RWPE1 (cell line): ENCODE results near the gene MRC1.

ENCODE experiments used
- CTCF ChIA-PET: fragments of 350-600 bp; sonication (Branson Sonifier 250); formaldehyde crosslinking; extraction: SDS; loops from one replicate; lab custom pipeline; 2021; lab: Yijun Ruan, JAX
- POLR2A ChIA-PET: fragments of 400-600 bp; formaldehyde crosslinking; extraction: SDS; loops from one replicate; lab custom pipeline; 2020; ENCODE audit warnings: antibody characterized with exemption; ENCODE audit not compliant: low non-redundant PET; lab: Yijun Ruan, JAX
- DNase-seq: peaks from one replicate; pipeline ENCODE4 v3.0.0; 2012; ENCODE audit warnings: low spot score
- H3K27ac ChIP-seq: fragments of 450-650 bp; 2 replicates; pipeline ENCODE4 v1.5.1; 2017
- TF ChIP-seq, protein P1 (sequence below): fragments of 450-650 bp; conservative IDR thresholded peaks from 2 replicates; pipeline ENCODE4 v1.5.1; 2017; ENCODE audit warnings: low read depth, mild to moderate bottlenecking

Gene MRC1

DNA sequence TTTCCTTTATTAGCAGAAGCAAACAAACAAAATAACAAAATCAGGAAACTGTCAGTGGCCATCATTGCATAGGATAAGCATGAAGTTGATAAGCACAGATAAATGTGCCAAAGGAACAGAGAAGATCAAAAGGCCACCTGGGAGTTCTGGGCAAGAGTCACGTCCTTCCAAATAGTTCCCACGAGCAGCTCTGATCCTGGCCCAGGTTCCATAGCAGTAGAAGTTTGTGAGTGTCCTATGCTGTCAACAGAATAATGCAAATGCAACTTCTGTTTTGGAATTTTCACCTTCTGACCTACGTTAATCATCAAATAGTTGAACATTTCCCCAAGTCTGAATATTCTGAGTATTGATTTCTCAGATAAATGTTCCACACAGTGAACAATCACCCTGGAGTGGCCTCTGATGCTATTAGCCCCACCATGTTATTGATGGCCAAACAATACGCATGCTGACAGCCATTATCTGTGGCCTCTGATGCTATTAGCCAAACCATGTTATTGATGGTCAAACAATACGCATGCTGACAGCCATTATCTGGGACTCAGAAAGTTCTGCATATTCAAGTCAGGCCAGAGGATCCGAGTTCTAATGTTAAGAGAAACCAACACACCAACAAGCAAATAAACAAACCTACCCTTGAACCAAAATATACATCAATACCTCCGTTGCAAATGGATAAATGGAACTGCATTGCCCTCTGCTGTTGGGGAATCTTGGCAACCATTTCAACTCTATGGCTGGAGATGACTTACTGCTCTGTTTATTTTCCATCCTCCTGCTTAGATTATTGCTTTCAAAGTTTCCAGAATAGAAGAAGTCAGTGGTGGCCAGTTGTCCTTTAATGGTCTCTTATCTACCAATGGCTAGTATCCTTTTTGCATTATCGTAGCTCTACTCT is 63.3 kb downstream of the MRC1 start:
- CTCF ChIA-PET, result interaction anchor here (0.6 to 0.7 kb wide), 3 partner anchors 8 to 473 kb away, joined by 3 read pairs; no protein-coding TSS in a partner anchor
- DNase-seq, result peak; percentile 4
- TF ChIP-seq, protein P1, sequence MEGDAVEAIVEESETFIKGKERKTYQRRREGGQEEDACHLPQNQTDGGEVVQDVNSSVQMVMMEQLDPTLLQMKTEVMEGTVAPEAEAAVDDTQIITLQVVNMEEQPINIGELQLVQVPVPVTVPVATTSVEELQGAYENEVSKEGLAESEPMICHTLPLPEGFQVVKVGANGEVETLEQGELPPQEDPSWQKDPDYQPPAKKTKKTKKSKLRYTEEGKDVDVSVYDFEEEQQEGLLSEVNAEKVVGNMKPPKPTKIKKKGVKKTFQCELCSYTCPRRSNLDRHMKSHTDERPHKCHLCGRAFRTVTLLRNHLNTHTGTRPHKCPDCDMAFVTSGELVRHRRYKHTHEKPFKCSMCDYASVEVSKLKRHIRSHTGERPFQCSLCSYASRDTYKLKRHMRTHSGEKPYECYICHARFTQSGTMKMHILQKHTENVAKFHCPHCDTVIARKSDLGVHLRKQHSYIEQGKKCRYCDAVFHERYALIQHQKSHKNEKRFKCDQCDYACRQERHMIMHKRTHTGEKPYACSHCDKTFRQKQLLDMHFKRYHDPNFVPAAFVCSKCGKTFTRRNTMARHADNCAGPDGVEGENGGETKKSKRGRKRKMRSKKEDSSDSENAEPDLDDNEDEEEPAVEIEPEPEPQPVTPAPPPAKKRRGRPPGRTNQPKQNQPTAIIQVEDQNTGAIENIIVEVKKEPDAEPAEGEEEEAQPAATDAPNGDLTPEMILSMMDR, result no peak
- POLR2A ChIA-PET, result no interaction called here
- H3K27ac ChIP-seq, result no peak overlapping the region

DNA sequence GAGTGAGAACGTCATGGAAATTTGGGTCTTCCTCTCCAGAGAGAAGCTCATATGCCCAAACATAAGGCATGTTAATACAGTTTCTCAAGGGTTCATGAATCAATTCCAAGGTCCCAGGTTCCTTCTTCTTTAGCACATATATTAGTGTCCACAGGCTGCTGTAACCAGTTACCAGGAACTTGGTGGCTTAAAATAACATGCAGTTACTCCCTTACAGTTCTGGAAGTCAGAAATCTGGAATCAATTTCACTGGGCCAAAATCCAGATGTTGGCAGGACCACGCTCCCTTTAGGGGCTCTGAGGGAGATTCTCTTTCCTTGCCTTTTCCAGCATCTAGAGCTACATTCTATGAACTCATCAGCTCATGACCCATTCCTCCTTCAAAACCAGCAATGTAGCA is 64.8 kb downstream of the MRC1 start:
- DNase-seq, result no peak
- TF ChIP-seq, protein P1, result no peak
- ChIA-PET CTCF (no interaction called here), POLR2A (no interaction called here)
- no peak overlapping the region for H3K27ac ChIP-seq

DNA sequence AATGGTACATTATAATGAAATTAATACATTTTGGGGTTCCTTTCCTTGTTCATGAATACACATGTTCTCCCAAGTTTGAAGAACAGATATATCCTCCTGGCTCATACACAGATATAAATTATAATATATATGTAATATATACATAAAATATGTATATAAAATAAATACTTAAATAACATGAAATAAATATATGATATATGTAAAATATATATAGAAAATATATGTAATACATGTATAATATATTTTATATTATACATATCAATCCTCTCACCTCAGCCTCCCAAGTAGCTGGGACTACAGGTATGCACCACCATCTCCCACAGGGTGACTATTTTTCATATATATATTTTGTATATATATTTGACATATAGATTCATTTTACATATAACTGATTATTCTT is 68.0 kb downstream of the MRC1 start:
- no peak for DNase-seq
- H3K27ac ChIP-seq, result no peak overlapping the region
- TF ChIP-seq, protein P1, result no peak
- POLR2A ChIA-PET, result no interaction called here
- CTCF ChIA-PET, result no interaction called here

DNA sequence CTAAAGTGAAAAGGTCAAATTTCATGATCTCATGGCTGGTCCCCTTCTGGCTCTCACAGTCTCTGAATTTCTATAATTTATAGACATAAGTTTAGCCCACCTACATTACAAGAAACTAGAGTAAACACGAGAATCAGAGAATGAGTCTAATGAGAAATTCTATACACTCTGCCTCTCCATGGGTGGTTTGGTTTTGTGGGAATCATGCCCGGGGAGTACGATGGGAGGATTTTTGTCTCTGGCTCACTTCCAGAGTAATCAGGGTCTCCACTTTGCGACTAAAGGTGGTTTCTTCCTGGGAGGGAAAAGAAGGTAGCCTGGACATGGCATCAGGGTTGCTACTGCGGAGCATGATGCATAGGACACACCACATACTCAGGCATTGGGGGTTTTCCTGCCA is 69.7 kb downstream of the MRC1 start:
- H3K27ac ChIP-seq, result no peak overlapping the region
- TF ChIP-seq, protein P1, result no peak
- DNase-seq, result no peak
- POLR2A ChIA-PET, result no interaction called here
- CTCF ChIA-PET, result no interaction called here

GRCh38 chr10:17880601-17881000 is 71.5 kb downstream of the MRC1 start:
- DNase-seq, result no peak
- POLR2A ChIA-PET, result no interaction called here
- CTCF ChIA-PET, result interaction anchor here (0.7 kb wide), 1 partner anchor 9 kb away, joined by 3 read pairs; no protein-coding TSS in a partner anchor
- TF ChIP-seq, protein P1, result no peak
- H3K27ac ChIP-seq, result no peak overlapping the region

- CTCF ChIA-PET, result interaction anchor here (0.6 kb wide), 2 partner anchors 27 to 146 kb away, joined by 3 to 4 read pairs; no protein-coding TSS in a partner anchor
- TF ChIP-seq, protein P1, result no peak
- no peak overlapping the region for H3K27ac ChIP-seq
- no peak for DNase-seq
- POLR2A ChIA-PET, result no interaction called here
Observed at GRCh38 chr10:17882557-17882956, 73.4 kb downstream of the MRC1 start.
